Rectal smooth muscle tissue (tissue), 1 donor: Measurements from ENCODE around the gene DCC.

Source experiments
- H3K27ac ChIP-seq: one replicate; pipeline ENCODE4 v1.7.0; 2013; ENCODE audit warnings: low read depth, low read length, inconsistent platforms
- H3K27me3 ChIP-seq: one replicate; pipeline ENCODE4 v1.7.0; 2013; ENCODE audit warnings: low read length; ENCODE audit not compliant: control insufficient read depth, insufficient read depth
- H3K36me3 ChIP-seq: one replicate; pipeline ENCODE4 v1.7.0; 2013; ENCODE audit warnings: low read length; ENCODE audit not compliant: control insufficient read depth, insufficient read depth
- H3K4me1 ChIP-seq: one replicate; pipeline ENCODE4 v1.7.0; 2013; ENCODE audit warnings: low read length; ENCODE audit not compliant: control insufficient read depth, insufficient read depth
- H3K4me3 ChIP-seq: one replicate; pipeline ENCODE4 v1.7.0; 2013; ENCODE audit warnings: low read length
- H3K9ac ChIP-seq: one replicate; pipeline ENCODE4 v1.7.0; 2013; ENCODE audit warnings: low read length

The DCC gene

DNA sequence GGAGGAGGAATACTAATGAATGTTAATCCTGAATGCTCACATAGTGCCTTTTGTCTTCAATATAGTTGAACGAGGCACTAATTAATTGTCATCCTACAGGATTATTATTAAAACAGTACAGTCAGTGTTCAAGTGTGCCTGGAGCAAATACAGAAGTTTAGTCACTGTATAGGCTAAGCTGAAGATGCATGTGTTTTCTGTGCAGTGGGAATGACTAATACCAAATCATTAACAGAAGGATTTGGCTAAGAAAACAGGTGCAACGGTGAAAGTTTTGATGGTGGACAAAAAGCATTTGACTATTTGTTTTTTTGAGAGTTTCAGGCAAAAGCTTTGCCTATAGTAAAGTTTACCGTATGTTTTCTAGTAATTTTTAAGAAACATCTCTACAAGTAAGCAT, 62.8 kb downstream of the DCC start:
- Histone ChIP-seq H3K9ac (no peak overlapping the region), H3K36me3 (no peaks in the 10 kb centered on the region), H3K4me1 (no peaks in the 10 kb centered on the region), H3K27ac (no peak overlapping the region), H3K4me3 (no peak overlapping the region), H3K27me3 (no peaks in the 10 kb centered on the region)

DNA sequence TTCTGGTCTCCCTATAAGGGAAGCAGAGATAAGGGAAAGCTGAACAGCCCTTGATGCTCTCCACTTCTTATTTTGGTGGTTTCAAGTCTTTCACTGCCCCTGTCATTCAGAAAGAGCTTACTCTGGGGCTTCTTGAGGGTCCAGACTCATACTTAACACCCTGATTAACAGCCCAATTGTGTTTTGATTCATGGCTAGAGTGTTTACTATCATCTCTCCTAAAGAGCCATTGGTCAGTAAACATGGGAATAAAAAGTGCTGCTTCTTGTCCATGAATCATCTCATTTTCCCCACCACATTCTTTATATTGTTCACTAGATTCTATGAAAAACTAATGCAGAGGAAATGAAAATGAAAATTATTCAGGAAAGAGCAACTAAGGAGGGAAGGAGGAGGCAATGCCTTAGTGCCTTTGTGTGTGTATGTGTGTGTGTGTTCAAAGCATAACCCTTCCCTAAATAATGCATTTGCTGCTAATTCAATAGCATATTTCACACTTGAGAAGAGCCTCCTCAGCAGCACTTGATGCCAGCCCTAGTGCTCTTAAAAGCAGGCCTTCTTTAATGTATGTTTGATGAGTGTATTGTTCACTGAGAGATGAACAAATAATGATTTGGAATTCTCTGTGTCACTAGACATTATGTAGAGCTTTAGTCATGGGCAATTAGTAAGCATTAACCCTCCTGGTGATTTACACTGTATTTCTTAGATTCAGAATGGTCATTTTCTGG, 63.5 kb downstream of the DCC start:
- Histone ChIP-seq H3K27ac (no peak overlapping the region), H3K4me3 (no peak overlapping the region), H3K36me3 (no peaks in the 10 kb centered on the region)

DNA sequence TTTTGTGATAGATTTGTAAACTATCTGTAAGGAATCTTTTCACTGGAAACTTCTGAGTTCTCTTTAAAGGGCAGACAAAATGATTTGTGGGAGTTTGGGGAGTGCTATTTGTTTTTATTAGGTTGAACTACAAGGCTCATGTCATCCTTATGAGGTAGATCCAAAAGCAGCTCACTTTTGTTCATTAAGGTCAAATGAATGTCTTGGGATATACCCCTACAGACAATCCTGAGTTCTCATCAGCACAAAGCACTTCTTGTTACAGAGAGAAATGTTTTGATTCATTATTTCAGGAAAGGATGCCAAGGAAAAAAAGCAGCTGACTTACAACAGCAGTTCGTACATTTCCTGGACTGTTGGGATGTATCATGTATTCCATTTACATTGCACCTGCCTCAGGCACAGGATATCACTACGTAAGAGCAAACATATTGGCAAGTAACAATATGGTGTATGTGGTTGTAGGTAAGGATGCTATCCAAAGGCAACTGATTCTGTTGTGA, 68.9 kb downstream of the DCC start:
- H3K4me3 ChIP-seq: no peak overlapping the region
- H3K36me3 ChIP-seq: no peaks in the 10 kb centered on the region
- peaks cover 3% of the 10 kb centered on the region for H3K4me1 ChIP-seq
- H3K9ac ChIP-seq: no peak overlapping the region
- H3K27me3 ChIP-seq: no peaks in the 10 kb centered on the region
- H3K27ac ChIP-seq: no peak overlapping the region

More for the DNA sequence above, 63.5 kb downstream of the DCC start:
- Histone ChIP-seq H3K9ac (no peak overlapping the region), H3K4me1 (no peaks in the 10 kb centered on the region), H3K27me3 (no peaks in the 10 kb centered on the region)

DNA sequence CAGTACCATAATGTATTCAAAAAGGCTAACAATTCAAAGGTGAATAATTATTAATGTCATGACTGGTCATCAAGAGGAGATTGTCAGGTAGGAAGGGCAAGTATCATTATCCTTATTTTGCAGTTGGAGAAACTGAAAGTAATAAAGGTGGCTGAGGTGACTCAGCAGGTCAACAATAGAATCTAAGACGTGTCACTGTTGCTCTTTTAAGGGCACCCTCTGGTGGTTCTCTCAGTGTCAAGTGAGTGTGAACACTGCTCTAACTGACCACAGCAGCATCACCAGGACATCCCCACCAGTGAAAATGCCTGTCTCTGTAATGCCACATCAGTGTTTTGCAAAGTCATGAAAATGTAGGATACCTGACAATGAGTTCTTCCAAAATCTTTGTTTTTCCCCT, 69.7 kb downstream of the DCC start:
- H3K4me1 ChIP-seq: peaks cover 3% of the 10 kb centered on the region
- H3K4me3 ChIP-seq: no peak overlapping the region
- no peak overlapping the region for H3K9ac ChIP-seq
- H3K36me3 ChIP-seq: no peaks in the 10 kb centered on the region
- no peaks in the 10 kb centered on the region for H3K27me3 ChIP-seq
- no peak overlapping the region for H3K27ac ChIP-seq

- H3K4me3 ChIP-seq: no peak overlapping the region
- no peaks in the 10 kb centered on the region for H3K27me3 ChIP-seq
- no peaks in the 10 kb centered on the region for H3K4me1 ChIP-seq
- H3K27ac ChIP-seq: no peak overlapping the region
- H3K36me3 ChIP-seq: no peaks in the 10 kb centered on the region
- H3K9ac ChIP-seq: no peak overlapping the region
Observed at GRCh38 chr18:52415131-52415530, 75.1 kb downstream of the DCC start.

- H3K27ac ChIP-seq: no peak overlapping the region
- no peak overlapping the region for H3K4me3 ChIP-seq
- no peak overlapping the region for H3K9ac ChIP-seq
- no peaks in the 10 kb centered on the region for H3K36me3 ChIP-seq
- no peaks in the 10 kb centered on the region for H3K27me3 ChIP-seq
- no peaks in the 10 kb centered on the region for H3K4me1 ChIP-seq
Observed at GRCh38 chr18:52422985-52423601, 83.1 kb downstream of the DCC start.

- H3K27me3 ChIP-seq: no peaks in the 10 kb centered on the region
- H3K9ac ChIP-seq: no peak overlapping the region
- no peaks in the 10 kb centered on the region for H3K4me1 ChIP-seq
- H3K4me3 ChIP-seq: no peak overlapping the region
- no peak overlapping the region for H3K27ac ChIP-seq
- H3K36me3 ChIP-seq: no peaks in the 10 kb centered on the region
Observed at GRCh38 chr18:52426041-52426440, 86.0 kb downstream of the DCC start.

- no peak overlapping the region for H3K27ac ChIP-seq
- H3K36me3 ChIP-seq: no peaks in the 10 kb centered on the region
- no peaks in the 10 kb centered on the region for H3K4me1 ChIP-seq
- H3K4me3 ChIP-seq: no peak overlapping the region
- no peaks in the 10 kb centered on the region for H3K27me3 ChIP-seq
- H3K9ac ChIP-seq: no peak overlapping the region
Observed at GRCh38 chr18:52426462-52426861, 86.5 kb downstream of the DCC start.

DNA sequence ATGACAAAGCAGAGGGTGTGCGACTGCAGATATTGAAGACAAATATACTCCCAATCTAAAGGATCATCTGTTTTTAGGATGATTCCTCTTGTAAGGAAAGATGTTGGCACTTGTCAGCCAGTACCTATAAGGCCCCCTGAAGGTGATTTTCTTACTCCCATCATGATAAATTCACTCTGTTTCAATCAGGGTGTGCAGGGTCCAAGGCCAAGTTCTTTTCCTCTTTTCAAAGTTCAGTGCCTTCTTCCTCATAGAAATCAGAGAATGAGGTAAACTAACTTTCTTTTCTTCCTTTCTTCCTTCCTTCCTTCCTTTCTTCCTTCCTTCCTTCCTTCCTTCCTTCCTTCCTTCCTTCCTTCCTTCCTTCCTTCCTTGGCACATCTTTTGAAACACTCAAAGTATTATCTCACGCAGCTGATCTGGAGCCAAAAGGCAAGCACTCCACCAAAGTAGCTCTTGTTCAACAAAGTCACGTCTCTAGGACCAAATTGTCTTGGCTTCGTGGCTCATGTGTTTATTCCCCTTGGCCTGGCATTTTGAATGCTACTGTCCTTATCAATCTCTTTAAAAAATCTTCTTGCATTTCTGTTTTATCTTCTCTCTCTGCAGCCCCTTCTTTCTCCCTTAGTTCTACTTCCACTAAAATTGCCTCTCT, 87.7 kb downstream of the DCC start:
- Histone ChIP-seq H3K4me1 (no peaks in the 10 kb centered on the region), H3K27ac (no peak overlapping the region), H3K9ac (no peak overlapping the region), H3K36me3 (no peaks in the 10 kb centered on the region), H3K4me3 (no peak overlapping the region), H3K27me3 (no peaks in the 10 kb centered on the region)

- H3K4me3 ChIP-seq: no peak overlapping the region
- H3K36me3 ChIP-seq: no peaks in the 10 kb centered on the region
- no peak overlapping the region for H3K9ac ChIP-seq
- H3K4me1 ChIP-seq: no peaks in the 10 kb centered on the region
- no peaks in the 10 kb centered on the region for H3K27me3 ChIP-seq
- no peak overlapping the region for H3K27ac ChIP-seq
Observed at GRCh38 chr18:52431683-52432082, 91.7 kb downstream of the DCC start.

DNA sequence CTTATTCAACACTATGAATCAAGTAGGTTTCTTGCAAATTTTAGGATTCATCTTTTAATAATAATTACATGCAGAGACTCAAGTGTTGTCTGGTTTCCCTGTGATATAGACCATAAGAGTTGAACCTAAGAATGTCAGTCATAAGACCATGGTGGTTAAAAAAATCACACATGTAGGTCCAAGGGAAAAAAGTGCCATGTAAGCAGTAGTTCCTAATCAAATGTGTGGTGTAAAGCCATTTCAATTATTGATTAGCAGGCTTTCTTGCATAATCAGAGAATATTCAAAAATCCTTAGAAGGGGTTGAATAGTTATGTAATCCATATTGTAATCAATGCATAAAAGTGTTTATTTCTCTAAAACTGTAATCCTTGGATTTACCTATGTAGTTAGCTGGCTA, 93.8 kb downstream of the DCC start:
- Histone ChIP-seq H3K27me3 (no peaks in the 10 kb centered on the region), H3K27ac (no peak overlapping the region), H3K4me3 (no peak overlapping the region), H3K4me1 (no peaks in the 10 kb centered on the region), H3K9ac (no peak overlapping the region), H3K36me3 (no peaks in the 10 kb centered on the region)

GRCh38 chr18:52435301-52435700, 95.3 kb downstream of the DCC start:
- H3K27me3 ChIP-seq: no peaks in the 10 kb centered on the region
- H3K4me3 ChIP-seq: no peak overlapping the region
- no peaks in the 10 kb centered on the region for H3K36me3 ChIP-seq
- no peaks in the 10 kb centered on the region for H3K4me1 ChIP-seq
- no peak overlapping the region for H3K27ac ChIP-seq
- H3K9ac ChIP-seq: no peak overlapping the region
